Erythroblast (primary cell): ENCODE results near the gene KRT83.
"Not testable (repeated sequence)": the region's sequence is repeated elsewhere in the genome, so short reads cannot be mapped to it uniquely, and the experiment has no call there.

Source experiments
- DNase-seq, 2 experiments: peaks; one replicate each; lab custom pipeline; 2025; lab: John Stamatoyannopoulos, UW
- GATA1 ChIP-seq: IDR thresholded peaks from 2 replicates; pipeline ENCODE4 v1.6.1; 2011; ENCODE audit warnings: low read depth, mild to moderate bottlenecking, control low read depth, low read length, moderate library complexity
- POLR2A ChIP-seq: IDR thresholded peaks from 2 replicates; pipeline ENCODE4 v1.6.1; 2011; ENCODE audit warnings: mild to moderate bottlenecking, low read length

The KRT83 gene

DNA sequence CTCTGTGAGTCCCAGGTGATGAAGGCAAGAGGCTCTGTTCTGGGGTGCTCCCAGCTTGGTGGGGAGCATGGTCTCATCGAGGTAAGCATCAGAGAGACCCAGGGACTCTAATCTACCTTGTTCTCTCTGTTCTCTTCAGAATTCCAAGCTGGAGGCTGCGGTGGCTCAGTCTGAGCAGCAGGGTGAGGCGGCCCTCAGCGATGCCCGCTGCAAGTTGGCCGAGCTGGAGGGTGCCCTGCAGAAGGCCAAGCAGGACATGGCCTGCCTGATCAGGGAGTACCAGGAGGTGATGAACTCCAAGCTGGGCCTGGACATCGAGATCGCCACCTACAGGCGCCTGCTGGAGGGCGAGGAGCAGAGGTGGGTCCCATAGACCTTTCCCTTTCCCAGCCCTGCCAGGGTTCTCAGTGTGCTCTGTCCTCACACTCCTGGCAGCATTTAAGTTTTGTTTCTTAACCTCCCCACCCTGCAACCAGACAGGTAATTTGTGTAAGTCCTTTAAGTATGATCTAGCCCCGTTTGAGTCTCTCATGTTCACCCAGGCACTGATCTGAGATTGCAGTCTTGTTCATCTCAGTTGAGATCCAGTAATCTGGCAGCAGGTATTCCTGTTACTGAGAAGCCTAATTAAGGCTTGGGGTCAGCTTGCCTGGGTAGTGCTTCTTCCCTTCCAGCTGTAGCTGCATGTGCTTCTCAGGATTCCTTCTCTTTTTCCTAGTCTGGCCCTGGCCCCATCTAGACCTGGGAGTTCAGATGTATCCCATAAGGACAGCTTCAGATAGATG lies 15.1 kb downstream of the KRT83 start:
- TF ChIP-seq POLR2A (no peak), GATA1 (no peak)
- DNase-seq: no peak

DNA sequence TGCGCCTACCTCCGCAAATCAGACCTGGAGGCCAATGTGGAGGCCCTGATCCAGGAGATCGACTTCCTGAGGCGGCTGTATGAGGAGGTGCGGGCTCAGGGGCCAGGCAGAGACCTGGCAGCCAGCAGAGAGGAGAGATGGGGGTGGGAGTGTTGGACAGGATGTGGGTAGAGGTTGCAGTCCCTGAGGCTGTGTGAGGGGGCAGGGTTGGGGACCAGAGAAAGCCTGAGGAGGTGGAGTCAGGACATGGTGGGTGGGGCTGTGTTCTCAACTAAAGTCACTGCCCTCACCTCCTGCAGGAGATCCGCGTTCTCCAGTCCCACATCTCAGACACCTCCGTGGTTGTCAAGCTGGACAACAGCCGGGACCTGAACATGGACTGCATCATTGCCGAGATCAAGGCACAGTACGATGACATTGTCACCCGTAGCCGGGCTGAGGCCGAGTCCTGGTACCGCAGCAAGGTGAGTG lies 16.2 kb downstream of the KRT83 start:
- DNase-seq: not testable (repeated sequence)

DNA sequence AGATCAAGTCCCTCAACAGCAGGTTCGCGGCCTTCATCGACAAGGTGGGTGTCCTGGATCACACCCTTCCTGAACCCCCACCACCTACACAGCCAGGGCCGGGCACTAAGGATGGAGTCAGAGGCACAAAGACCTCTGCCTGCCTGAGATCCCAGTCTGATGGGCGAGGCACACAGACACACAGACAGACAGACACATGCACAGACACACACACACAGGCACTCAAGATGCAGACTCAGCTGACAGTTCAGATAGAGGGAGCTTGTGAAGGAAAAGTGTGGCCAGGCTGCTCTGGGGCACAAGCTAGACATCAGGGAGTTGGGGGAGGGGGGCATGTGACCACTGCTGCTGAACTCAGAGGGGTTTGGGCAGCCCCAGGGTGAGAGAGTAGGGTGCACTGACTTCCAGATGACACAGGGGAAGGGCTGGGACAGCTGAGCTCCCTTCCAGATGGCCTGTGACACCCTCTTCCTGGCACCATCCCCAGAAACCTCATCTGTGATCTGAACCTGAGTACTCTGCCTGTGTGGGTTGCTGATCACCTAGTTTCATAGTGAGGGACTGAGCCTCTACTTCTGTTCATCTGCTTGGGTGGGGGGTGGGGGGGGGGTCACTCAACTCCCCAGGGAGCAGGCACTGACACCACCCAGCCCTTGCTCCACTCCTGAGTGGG lies 18.8 kb downstream of the KRT83 start:
- DNase-seq: not testable (repeated sequence)

DNA sequence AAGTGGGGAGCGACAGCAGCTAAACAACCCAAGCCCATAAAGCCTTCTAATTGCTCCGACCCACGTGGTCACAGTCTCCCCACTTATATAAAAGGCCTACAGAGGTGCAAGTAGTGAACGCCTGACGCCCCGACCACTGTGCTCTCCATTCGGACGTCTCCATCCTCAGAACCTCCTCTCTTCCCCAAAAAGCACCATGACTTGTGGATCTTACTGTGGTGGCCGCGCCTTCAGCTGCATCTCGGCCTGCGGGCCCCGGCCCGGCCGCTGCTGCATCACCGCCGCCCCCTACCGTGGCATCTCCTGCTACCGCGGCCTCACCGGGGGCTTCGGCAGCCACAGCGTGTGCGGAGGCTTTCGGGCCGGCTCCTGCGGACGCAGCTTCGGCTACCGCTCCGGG lies 19.5 kb downstream of the KRT83 start:
- DNase-seq: not testable (repeated sequence)

DNA sequence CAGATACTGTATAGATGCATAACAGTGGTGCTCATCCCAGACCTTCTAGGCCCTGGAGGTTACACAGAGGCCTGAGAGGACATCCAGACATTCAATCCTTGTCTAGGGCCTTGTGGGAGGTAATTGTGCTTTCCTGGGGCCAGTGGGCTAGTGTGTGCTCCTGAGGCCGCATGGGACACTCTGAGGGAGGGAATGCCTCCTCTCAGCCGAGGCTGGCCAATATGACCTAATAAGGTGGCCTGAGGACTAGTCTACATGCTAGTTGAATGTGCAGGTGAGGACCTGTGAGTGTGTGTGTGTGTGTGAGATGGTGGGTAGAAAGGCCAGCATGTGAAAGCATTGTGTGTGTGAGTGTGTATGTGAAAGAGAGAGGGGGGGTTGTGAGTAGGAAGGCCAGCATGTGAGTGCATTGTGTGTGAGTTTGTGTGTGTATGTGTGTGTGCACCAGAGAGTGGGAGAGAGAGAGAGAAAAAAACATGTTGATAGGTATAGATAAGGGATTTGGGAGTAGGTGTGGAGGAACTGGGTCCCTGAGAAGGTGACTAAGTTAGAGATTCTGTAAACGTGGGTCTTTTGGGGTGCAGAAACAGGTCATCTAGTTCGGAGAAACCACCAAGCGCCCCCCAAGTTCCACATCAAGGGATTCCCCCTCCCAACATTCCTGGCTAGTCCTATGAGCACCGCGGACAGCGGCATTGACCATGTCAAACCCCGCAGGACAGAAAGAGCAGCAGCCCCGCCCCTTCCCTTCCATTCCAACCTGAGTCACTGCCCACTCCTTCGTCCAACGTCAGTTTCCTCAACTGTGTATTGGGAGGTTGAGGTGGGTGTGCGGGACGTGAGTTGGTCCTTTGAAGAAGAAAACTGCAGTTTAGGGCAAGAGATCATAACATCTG lies 20.2 kb downstream of the KRT83 start:
- TF ChIP-seq GATA1: no peak
- TF ChIP-seq POLR2A: no peak

DNA sequence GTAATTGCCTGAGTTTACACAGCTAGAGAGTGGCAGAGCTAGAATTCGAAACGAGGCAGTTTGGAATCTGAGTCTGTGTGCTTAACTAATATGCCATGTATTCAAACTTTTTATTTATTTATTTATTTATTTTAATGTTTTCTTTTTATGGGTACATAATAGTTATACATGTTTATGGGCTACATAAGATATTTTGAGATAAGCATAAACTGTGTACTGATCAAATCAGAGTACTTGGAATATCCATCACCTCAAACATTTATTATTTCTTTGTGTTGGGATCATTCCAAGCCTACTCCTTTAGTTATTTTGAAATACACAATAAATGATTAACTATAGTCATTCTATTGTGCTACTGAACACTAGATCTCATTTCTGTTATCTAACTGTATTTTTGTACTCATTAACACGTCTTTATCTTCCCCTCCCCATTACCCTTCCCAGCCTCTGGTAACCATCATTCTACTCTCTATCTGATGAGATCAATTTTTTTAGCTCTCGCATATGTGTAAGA lies 22.5 kb downstream of the KRT83 start:
- DNase-seq: no peak
- no peak for TF ChIP-seq GATA1
- no peak for TF ChIP-seq POLR2A

More for the DNA sequence above, 20.2 kb downstream of the KRT83 start:
- no peak for DNase-seq

DNA sequence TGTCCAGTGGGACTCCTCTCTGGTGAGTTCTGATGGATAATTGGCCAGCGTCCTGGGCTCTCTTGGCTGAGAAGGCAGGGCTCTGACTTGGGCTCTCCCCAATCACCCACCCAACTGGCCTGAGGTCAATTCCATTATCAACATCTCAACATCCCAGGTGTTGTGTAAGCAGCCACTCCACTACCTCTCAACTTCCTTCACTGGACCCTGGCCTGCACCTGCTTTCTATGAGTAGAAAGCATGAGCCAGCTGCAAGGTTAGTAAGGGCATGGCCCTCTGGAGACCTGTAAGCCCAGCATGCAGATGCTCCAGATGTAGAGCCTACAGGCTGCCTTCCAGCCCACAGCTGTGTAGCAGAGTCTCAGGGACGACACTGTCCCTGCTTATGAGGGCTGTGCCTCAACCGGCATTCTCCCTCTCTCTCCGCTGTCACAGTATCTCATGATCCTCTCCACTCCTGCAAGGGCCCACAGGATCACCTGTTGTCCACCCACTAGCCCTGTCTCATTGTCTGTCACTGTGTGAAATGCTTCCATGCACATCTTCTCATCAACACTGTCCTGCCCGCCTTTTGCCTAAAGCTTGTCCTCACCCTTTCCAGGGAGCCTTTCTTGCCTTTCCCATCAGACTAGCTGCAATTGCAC lies 24.5 kb downstream of the KRT83 start:
- DNase-seq: no peak
- TF ChIP-seq GATA1: no peak
- no peak for TF ChIP-seq POLR2A

DNA sequence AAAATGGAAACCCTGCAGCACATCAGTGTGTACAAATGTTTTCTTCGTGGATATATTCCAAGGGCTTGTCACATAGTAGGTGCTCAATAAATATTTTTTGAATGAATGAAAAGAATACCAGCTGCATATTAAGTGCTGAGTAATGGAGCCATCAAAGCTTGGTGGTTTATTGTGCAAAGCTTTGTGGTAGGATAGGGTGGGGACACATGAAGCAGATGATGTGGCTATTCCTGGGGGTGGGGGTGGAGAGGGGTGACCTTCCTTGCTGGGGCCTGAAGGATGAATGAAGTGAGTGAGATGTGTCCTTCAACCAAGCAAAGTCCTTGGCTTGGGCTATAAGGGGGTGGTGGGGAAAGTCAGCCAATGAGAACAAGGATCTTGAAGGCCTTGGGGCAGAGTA lies 25.5 kb downstream of the KRT83 start:
- DNase-seq: no peak
- TF ChIP-seq POLR2A: no peak
- no peak for TF ChIP-seq GATA1

DNA sequence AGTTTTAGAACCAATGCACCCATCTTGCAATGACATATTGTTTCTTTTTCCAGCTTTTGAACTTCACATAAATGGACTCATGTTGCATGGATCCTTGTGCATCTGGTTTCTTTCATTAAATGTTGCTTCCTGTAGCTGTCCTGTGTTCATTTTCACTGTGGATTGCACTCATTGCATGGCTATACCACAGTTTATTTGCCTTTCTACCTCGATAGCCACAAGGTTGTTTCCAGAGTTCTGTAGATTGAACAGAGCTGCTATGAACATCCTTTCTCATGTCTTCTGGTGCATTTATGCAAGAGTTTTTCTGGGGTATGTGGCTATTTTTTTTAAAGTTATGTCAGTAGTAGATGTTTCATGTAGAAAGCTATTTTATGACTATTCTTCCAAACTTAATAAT lies 26.4 kb downstream of the KRT83 start:
- DNase-seq: no peak

DNA sequence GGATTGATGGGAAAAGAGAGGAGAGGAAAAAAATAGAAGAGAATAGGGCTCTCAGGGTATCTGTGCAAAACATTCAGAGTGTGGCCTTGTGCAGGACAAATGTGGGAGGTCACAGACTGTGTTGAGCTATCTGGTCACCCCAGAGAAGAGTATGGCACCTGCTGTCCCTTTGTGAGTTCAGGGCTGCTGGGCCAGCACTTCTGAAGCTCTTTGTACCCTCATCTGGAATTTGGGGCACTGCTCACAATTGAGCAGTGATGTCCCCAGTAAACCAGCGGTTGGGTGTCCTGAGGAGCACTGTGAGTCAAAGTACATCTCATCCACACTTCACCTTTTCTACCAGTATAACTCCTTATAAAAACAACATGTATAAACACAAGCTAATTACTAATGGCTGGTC lies 27.3 kb downstream of the KRT83 start:
- no peak for TF ChIP-seq GATA1
- TF ChIP-seq POLR2A: no peak
- no peak for DNase-seq

More for the DNA sequence above, 26.4 kb downstream of the KRT83 start:
- TF ChIP-seq GATA1 (no peak), POLR2A (no peak)

DNA sequence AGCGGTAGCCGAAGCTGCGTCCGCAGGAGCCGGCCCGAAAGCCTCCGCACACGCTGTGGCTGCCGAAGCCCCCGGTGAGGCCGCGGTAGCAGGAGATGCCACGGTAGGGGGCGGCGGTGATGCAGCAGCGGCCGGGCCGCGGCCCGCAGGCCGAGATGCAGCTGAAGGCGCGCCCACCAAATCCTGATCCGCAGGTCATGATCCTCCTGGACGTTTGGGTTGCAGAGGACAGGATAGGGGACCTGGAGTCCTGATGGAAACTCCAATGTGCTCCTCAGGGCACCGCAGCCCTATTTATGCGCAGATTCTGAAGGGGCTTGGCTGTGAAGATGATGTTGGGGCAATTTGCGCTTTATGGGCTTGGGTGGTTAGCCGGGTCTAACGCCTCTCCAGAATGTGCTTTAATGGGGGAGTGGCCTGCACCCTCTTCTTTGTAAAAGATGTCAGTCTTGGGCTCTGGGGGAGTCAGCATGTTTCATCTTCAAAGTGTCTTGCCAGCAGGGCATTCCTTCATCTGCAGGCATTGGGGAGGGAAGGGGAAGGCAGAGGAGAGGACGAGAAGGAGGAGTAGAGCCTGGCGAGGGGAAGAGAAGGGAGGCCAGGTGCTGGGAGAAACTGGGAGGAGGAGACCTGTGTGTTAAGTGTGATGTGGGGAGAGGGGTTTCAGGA lies 29.8 kb downstream of the KRT83 start, which contains the start of gene KRT81:
KRT81 (minus strand) TSS at position 268 of the 669 bp plus-strand sequence; CDS start at position 199, 69 bp downstream.
- DNase-seq: no peak
- TF ChIP-seq GATA1: no peak
- TF ChIP-seq POLR2A: no peak

DNA sequence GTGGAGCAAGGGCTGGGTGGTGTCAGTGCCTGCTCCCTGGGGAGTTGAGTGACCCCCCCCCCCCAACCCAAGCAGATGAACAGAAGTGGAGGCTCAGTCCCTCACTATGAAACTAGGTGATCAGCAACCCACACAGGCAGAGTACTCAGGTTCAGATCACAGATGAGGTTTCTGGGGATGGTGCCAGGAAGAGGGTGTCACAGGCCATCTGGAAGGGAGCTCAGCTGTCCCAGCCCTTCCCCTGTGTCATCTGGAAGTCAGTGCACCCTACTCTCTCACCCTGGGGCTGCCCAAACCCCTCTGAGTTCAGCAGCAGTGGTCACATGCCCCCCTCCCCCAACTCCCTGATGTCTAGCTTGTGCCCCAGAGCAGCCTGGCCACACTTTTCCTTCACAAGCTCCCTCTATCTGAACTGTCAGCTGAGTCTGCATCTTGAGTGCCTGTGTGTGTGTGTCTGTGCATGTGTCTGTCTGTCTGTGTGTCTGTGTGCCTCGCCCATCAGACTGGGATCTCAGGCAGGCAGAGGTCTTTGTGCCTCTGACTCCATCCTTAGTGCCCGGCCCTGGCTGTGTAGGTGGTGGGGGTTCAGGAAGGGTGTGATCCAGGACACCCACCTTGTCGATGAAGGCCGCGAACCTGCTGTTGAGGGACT lies 30.6 kb downstream of the KRT83 start:
- DNase-seq: not testable (repeated sequence)

DNA sequence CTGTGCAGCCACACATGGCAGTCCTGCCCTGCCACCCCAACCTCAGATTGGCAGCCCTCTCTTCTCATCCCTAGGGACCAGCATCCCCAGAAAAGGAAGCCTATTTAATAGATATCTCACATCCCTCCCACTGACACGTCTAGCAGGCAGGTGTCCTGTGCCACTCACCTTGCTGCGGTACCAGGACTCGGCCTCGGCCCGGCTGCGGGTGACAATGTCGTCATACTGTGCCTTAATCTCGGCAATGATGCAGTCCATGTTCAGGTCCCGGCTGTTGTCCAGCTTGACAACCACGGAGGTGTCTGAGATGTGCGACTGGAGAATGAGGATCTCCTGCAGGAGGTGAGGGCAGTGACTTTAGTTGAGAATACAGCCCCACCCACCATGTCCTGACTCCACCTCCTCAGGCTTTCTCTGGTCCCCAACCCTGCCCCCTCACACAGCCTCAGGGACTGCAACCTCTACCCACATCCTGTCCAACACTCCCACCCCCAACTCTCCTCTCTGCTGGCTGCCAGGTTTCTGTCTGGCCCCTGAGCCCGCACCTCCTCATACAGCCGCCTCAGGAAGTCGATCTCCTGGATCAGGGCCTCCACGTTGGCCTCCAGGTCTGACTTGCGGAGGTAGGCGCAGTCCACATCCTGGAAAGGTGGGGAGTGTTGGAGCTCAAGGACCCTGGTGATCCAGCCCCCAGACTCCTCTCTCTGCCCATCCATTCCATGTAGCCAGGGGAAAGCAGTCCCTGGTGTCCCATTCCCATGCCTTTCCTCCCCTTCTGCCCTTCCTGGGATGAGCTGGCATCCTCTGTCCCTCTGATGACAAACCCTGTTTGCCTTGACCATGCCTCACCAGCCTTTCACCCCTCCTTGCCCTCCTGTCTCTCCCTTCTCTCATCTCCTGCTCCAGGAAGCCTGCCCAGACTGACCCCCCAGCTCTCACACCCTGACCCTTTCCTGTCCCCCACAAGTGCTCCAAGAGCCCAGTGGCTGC lies 33.1 kb downstream of the KRT83 start:
- not testable (repeated sequence) for DNase-seq

DNA sequence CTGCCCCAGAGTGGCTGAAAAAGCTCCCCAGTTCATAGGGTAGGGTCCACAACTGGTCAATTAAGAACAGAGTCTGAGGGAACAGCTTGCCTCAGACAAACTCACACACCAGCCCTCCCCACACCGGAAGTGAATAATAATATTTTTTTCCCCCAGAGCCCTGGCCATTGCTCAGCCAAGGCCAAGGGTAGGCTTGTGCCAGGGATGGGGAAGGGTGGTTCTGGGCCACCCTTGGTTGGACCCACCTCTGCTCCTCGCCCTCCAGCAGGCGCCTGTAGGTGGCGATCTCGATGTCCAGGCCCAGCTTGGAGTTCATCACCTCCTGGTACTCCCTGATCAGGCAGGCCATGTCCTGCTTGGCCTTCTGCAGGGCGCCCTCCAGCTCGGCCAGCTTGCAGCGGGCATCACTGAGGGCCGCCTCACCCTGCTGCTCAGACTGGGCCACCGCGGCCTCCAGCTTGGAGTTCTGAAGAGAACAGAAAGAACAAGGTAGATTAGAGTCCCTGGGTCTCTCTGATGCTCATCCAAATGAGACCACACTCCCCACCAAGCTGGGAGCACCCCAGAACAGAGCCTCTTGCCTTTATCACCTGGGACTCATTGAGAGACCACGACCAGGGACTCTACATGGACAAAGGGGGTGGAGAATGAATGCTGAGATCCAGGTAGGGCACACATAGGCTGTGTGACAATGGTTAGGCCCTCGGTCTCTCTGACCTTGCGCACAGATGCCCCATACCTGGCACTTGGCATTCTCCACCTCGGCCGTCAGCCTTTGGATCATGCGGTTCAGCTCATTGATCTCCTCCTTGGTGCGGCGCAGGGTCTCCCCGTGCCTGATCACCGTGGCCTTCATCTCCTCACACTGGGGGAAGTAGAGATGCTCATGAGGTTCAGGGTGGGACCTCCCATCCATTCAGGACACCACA lies 34.1 kb downstream of the KRT83 start:
- not testable (repeated sequence) for DNase-seq
